Stimulated activated naive B cell treated with anti-CD40 and anti-IgM and Interleukin-4, amounts not matched to agents 10 μg/mL and 1 μg/mL and 100 μg/mL, for 72 hours (primary cell): ENCODE results near the gene ACSS3.
"Not testable (repeated sequence)": the region's sequence is repeated elsewhere in the genome, so short reads cannot be mapped to it uniquely, and the experiment has no call there.

Experiments
- ATAC-seq, 2 donors: fragments of 150-1000 bp; cut with Tn5 transposase; replicated peaks; 2 replicates each; pipeline ENCODE4 v1.10.0; 2021; ENCODE audit warnings: moderate library complexity in 1 of 2
- DNase-seq: peaks from one replicate; pipeline ENCODE4 v3.0.0; 2021
- H3K27ac Mint-ChIP-seq: one replicate; pipeline ENCODE4 v1.8.0; 2022; ENCODE audit warnings: mild to moderate bottlenecking, mixed read lengths
- H3K27me3 Mint-ChIP-seq, 2 donors: one replicate each; pipeline ENCODE4 v1.8.0; 2022; ENCODE audit warnings: mixed read lengths in 2 of 2
- H3K36me3 Mint-ChIP-seq, 2 donors: one replicate each; pipeline ENCODE4 v1.8.0; 2022; ENCODE audit warnings: mixed read lengths in 2 of 2, mild to moderate bottlenecking in 1 of 2
- H3K4me1 Mint-ChIP-seq, 2 donors: one replicate each; pipeline ENCODE4 v1.8.0; 2022; ENCODE audit warnings: mixed read lengths in 2 of 2, mild to moderate bottlenecking in 1 of 2
- H3K4me3 Mint-ChIP-seq, 2 donors: one replicate each; pipeline ENCODE4 v1.8.0; 2022; ENCODE audit warnings: mild to moderate bottlenecking in 2 of 2, mixed read lengths in 2 of 2, moderate library complexity in 1 of 2
- H3K9me3 Mint-ChIP-seq, 2 donors: one replicate each; pipeline ENCODE4 v1.8.0; 2022; ENCODE audit warnings: mixed read lengths in 2 of 2, mild to moderate bottlenecking in 1 of 2

The ACSS3 gene

DNA sequence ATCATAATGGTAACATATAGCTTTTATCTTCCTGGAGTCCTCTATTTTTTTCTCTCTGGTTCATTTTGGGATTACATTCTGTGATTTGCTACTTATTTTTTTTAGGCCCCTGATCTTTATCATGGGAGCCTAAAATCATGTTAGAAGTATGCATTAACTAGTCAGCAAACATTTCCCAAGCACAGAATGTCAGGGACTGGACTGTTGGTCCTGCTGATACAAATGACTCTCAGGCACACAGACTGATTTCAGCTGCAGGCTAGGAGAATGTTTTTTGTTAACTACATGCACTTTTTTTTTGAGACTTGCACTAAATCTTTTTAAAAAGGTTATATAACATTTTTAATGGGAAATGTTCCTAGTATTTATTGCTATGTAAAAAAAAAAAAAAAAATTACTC lies 131.1 kb downstream of the ACSS3 start:
- no peak overlapping the region for H3K4me3 Mint-ChIP-seq
- no peaks in the 10 kb centered on the region for H3K9me3 Mint-ChIP-seq
- ATAC-seq: no peak
- no peaks in the 10 kb centered on the region for H3K4me1 Mint-ChIP-seq
- H3K36me3 Mint-ChIP-seq: no peaks in the 10 kb centered on the region
- no peak overlapping the region for H3K27ac Mint-ChIP-seq
- H3K27me3 Mint-ChIP-seq: no peaks in the 10 kb centered on the region
- DNase-seq: no peak

DNA sequence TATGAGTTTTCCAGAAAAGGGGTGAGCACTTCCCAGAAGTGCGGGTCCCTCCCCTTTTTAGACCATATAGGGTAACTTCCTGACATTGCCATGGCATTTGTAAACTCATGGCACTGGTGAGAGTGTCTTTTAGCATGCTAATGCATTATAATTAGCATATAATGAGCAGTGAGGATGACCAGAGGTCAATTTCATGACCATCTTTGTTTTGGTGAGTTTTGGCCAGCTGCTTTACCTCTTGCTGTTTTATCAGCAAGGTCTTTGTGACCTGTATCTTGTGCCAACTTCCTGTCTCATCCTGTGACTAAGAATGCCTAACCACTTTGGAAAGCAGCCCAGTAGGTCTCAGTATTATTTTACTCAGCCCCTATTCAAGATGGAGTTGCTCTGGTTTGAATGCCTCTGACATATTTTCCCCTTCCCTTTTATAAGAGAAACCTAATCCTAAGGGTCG lies 131.9 kb downstream of the ACSS3 start:
- not testable (repeated sequence) for H3K4me1 Mint-ChIP-seq, H3K27me3 Mint-ChIP-seq, H3K4me3 Mint-ChIP-seq, DNase-seq, ATAC-seq, H3K27ac Mint-ChIP-seq, H3K9me3 Mint-ChIP-seq, H3K36me3 Mint-ChIP-seq

- no peak for ATAC-seq
Measured at GRCh38 chr12:81211306-81211705, 133.4 kb downstream of the ACSS3 start.

DNA sequence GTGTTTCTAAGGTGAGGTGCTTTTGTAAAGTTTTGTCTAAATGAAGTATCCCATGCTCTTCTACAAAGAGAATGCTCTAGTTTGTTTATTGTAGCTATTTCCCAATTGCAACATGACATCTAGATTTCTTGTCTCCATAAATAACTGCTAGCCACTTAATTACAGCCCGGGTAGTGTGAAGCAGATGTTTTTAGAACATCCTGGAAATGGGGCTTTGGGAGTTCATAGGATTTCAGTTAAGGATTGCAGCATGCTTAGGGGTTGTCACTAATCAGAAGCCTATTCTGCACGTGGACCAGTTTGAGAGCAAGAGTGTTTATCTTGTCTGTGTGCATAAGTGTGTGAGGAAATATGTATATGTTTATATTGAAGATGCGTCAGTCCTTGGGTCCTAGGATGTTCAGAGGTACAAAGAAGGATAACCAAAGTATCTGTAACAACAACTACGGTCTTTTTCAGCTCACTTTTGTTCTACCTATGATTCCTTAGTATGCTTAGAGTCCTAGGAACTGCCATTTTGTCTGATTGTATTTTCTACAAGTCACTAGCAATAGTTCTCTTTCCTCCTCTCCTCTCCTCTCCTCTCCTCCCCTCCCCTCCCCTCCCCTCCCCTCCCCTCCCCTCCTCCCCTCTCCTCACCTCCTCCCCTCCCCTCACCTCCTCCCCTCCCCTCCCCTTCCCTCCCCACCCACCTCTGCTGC lies 135.3 kb downstream of the ACSS3 start:
- no peak for DNase-seq
- no peaks in the 10 kb centered on the region for H3K36me3 Mint-ChIP-seq
- no peak for ATAC-seq
- H3K27me3 Mint-ChIP-seq: no peaks in the 10 kb centered on the region
- no peaks in the 10 kb centered on the region for H3K4me1 Mint-ChIP-seq
- no peaks in the 10 kb centered on the region for H3K9me3 Mint-ChIP-seq
- no peak overlapping the region for H3K27ac Mint-ChIP-seq
- no peak overlapping the region for H3K4me3 Mint-ChIP-seq

More at GRCh38 chr12:81211306-81211705, 133.4 kb downstream of the ACSS3 start:
- no peaks in the 10 kb centered on the region for H3K4me1 Mint-ChIP-seq
- H3K27ac Mint-ChIP-seq: no peak overlapping the region
- no peak overlapping the region for H3K4me3 Mint-ChIP-seq
- no peaks in the 10 kb centered on the region for H3K27me3 Mint-ChIP-seq
- DNase-seq: no peak
- no peaks in the 10 kb centered on the region for H3K9me3 Mint-ChIP-seq
- H3K36me3 Mint-ChIP-seq: no peaks in the 10 kb centered on the region

GRCh38 chr12:81216739-81217138 lies 138.9 kb downstream of the ACSS3 start:
- H3K9me3 Mint-ChIP-seq: no peaks in the 10 kb centered on the region
- DNase-seq: no peak
- no peaks in the 10 kb centered on the region for H3K4me1 Mint-ChIP-seq
- no peaks in the 10 kb centered on the region for H3K27me3 Mint-ChIP-seq
- ATAC-seq: no peak
- H3K36me3 Mint-ChIP-seq: no peaks in the 10 kb centered on the region
- no peak overlapping the region for H3K27ac Mint-ChIP-seq
- no peak overlapping the region for H3K4me3 Mint-ChIP-seq

DNA sequence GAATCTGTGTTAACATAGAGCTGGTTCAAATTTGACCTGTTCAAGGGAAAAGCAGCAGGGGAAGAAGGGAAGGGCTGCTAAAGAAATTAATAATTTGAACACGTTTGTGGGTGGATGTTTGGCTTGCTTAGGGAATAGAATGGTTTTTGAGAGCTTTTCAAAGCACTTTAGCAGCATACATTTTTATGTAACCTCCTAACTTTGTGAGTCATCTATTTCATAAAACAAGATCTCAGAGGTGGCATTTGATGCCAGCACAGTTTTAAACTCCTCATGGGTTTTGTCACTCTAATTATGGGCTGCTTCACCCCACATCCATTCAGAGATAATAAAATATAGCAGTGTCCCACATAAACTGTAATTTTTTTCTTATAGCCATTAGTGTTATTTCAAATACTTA lies 143.8 kb downstream of the ACSS3 start:
- ATAC-seq: no peak
- peaks cover 0 to 1% of the 10 kb centered on the region in 2 donors for H3K9me3 Mint-ChIP-seq
- DNase-seq: no peak
- no peaks in the 10 kb centered on the region for H3K4me1 Mint-ChIP-seq
- H3K27me3 Mint-ChIP-seq: no peaks in the 10 kb centered on the region
- no peak overlapping the region for H3K27ac Mint-ChIP-seq
- no peak overlapping the region for H3K4me3 Mint-ChIP-seq
- H3K36me3 Mint-ChIP-seq: no peaks in the 10 kb centered on the region

- Mint-ChIP-seq H3K27me3 (no peaks in the 10 kb centered on the region), H3K9me3 (peaks cover 0 to 2% of the 10 kb centered on the region in 2 donors), H3K27ac (no peak overlapping the region), H3K4me3 (no peak overlapping the region), H3K4me1 (no peaks in the 10 kb centered on the region), H3K36me3 (no peaks in the 10 kb centered on the region)
- no peak for ATAC-seq
- no peak for DNase-seq
Measured at GRCh38 chr12:81222846-81223592, 145.1 kb downstream of the ACSS3 start.

DNA sequence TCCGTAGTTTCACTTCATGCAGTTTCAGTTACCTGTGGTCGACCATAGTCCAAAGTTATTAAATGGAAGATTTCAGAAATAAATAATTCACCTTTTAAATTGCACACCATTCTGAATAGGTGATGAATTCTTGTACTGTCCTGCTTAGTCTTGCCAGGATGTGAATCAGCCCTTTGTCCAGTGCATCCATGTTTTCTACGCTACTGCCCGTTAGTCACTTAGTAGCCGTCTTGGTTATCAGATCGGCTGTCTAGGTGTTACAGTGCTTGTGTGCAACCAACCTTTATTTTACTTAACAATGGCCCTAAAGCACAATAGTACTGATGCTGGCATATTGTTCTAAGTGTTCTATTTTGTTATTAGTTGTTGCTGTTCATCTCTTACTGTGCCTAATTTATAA lies 146.7 kb downstream of the ACSS3 start:
- Mint-ChIP-seq H3K4me1 (no peaks in the 10 kb centered on the region), H3K4me3 (no peak overlapping the region), H3K36me3 (no peaks in the 10 kb centered on the region), H3K9me3 (peaks cover 0 to 2% of the 10 kb centered on the region in 2 donors), H3K27me3 (no peaks in the 10 kb centered on the region), H3K27ac (no peak overlapping the region)
- ATAC-seq (no peak), DNase-seq (no peak)

DNA sequence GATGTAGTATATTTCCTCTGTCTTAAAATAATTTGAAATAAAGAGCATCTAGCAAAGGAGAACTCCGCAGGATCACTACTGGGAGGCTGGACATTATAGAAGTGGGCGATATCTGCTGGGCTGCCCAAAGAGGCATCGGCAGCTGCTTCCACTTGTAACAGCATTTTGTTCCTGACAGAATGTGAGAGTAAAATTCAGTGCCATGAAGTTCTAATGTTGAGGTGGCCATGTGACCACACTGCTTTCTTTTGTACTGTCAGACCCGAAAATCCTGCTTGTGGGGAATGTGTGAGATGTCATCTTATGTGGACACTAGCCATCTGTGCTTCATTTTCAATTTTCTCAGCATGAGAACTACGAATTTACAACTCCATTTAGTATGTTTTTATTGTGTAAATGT lies 151.9 kb downstream of the ACSS3 start:
- peaks cover 0 to 2% of the 10 kb centered on the region in 2 donors for H3K9me3 Mint-ChIP-seq
- ATAC-seq: no peak
- DNase-seq: no peak
- H3K4me3 Mint-ChIP-seq: no peak overlapping the region
- no peaks in the 10 kb centered on the region for H3K4me1 Mint-ChIP-seq
- no peaks in the 10 kb centered on the region for H3K36me3 Mint-ChIP-seq
- no peaks in the 10 kb centered on the region for H3K27me3 Mint-ChIP-seq
- no peak overlapping the region for H3K27ac Mint-ChIP-seq

DNA sequence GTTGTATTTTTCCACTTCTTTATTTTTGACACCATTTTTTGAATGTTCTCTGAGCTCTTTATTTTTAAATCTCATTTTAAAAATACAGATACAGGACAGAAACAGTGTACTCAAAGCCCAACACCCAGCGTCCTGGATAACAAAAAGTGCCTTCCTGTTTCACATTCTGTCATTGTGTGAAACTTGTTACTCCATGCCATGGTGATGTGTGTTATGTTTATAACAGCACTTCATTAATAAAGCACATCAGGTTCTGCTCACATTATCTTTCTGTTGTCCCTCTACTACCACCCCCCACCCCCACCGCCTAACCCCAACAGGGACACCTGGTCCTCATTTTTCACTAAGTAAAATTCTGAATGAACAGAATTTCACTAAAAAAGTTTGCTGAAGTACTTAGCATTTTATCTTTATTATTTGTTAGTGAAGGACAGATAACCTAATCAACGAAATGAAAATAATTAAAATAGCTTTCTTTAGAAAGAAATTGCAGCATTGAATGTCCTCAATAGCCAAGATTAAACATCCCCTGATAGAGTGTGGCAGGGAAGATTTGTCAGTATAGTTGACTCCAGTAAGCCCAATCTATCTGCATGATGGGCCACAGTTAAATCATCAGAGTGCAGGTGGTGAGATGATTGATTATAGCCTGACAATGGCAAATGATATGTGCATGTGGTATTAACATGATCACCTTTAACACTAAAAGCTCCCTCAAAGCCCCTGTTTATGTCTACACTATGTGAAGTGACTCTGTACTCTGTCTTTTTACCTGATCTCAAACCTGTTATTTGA lies 153.9 kb downstream of the ACSS3 start:
- H3K4me1 Mint-ChIP-seq: no peaks in the 10 kb centered on the region

DNA sequence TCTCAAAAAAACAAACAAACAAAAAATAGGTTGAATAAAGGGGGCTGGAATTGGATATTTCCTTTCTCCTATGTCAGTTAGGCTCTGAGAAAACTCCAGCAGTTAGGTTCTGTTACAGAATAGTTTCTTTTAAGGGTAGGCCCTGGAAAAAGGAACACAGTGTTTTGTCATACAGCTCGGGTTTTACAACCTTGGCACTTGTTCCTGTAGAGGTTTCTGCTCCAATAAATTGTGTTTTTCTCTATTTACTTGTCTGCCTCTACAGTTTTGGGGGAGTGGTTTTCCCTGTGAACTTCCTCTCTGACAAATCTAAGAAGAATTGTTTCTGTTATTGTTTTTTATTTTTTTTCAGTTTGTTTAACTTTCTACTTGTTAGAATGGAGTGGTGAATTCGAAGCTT lies 167.6 kb downstream of the ACSS3 start:
- ATAC-seq: no peak
- Mint-ChIP-seq H3K36me3 (no peaks in the 10 kb centered on the region), H3K4me1 (no peaks in the 10 kb centered on the region), H3K27me3 (no peaks in the 10 kb centered on the region), H3K4me3 (no peak overlapping the region), H3K27ac (no peak overlapping the region), H3K9me3 (peaks cover 5 to 6% of the 10 kb centered on the region in 2 donors)
- DNase-seq: no peak

More for the DNA sequence above, 153.9 kb downstream of the ACSS3 start:
- Mint-ChIP-seq H3K9me3 (no peaks in the 10 kb centered on the region), H3K4me3 (no peak overlapping the region), H3K36me3 (no peaks in the 10 kb centered on the region), H3K27ac (no peak overlapping the region), H3K27me3 (no peaks in the 10 kb centered on the region)
- DNase-seq (no peak), ATAC-seq (no peak)

- Mint-ChIP-seq H3K27me3 (no peaks in the 10 kb centered on the region), H3K27ac (no peak overlapping the region), H3K36me3 (no peaks in the 10 kb centered on the region), H3K9me3 (peaks cover 5 to 7% of the 10 kb centered on the region in 2 donors), H3K4me3 (no peak overlapping the region), H3K4me1 (no peaks in the 10 kb centered on the region)
- ATAC-seq (no peak), DNase-seq (no peak)
Measured at GRCh38 chr12:81245907-81246570, 168.2 kb downstream of the ACSS3 start.

GRCh38 chr12:81249976-81250375 lies 172.1 kb downstream of the ACSS3 start:
- Mint-ChIP-seq H3K4me1 (no peaks in the 10 kb centered on the region), H3K27me3 (no peaks in the 10 kb centered on the region), H3K27ac (no peak overlapping the region), H3K9me3 (peaks cover 0 to 3% of the 10 kb centered on the region in 2 donors), H3K4me3 (no peak overlapping the region), H3K36me3 (no peaks in the 10 kb centered on the region)
- ATAC-seq (no peak), DNase-seq (no peak)

DNA sequence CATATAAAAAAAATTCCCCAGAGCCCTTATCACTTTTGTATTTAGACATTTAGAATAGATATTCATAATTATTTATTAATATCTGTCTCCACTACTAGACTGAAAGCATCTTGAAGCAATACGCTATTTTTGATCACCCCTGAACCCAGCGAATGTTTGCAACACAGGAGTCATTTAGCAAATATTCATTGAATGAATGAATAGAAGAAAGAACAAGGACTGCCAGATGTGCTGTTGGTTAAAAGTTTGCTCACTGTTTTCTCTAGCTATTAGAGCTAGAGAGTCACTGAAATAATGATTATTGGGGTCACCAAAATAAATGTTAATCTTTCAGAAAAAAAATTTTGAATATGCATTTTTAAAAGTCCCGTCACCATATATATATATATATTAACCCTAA lies 174.3 kb downstream of the ACSS3 start:
- Mint-ChIP-seq H3K4me1 (no peaks in the 10 kb centered on the region), H3K27me3 (no peaks in the 10 kb centered on the region), H3K9me3 (peaks cover 0 to 3% of the 10 kb centered on the region in 2 donors), H3K4me3 (no peak overlapping the region), H3K36me3 (no peaks in the 10 kb centered on the region), H3K27ac (no peak overlapping the region)
- DNase-seq (no peak), ATAC-seq (no peak)
